SK-N-SH (cell line): ENCODE measurements around the gene SERPINA1. TPM values are rescaled to one million over a fixed set of nuclear protein-coding genes. Genes with fewer than 3 reads are reported as not detected.

Experiments
- CTCF ChIA-PET: fragments of 300-600, 350-600 bp; formaldehyde crosslinking; extraction: SDS; loops from one replicate; lab custom pipeline; 2021; lab: Yijun Ruan, JAX
- POLR2A ChIA-PET: fragments of 350-600 bp; sonication (Branson Sonifier 250); formaldehyde crosslinking; extraction: SDS; loops from one replicate; lab custom pipeline; 2020; ENCODE audit warnings: antibody characterized with exemption, inconsistent platforms; lab: Yijun Ruan, JAX
- DNase-seq: peaks from one replicate; pipeline ENCODE4 v3.0.0; 2012
- H2AFZ ChIP-seq: fragments of 200-600 bp; sonication (generic); 2 replicates; pipeline ENCODE4 v1.8.1; 2016; ENCODE audit warnings: antibody characterized with exemption, mild to moderate bottlenecking, low read depth
- H3F3A ChIP-seq: fragments of 200-600 bp; sonication (generic); replicated peaks from 2 replicates; pipeline ENCODE3; 2016; ENCODE audit warnings: antibody characterized with exemption, mild to moderate bottlenecking; ENCODE audit not compliant: insufficient read depth
- H3K27ac ChIP-seq, 2 experiments: fragments of 200-500 bp in 1 of 2; fragments of 200-600 bp in 1 of 2; sonication (Bioruptor generic) in 1 of 2; sonication (generic), shearing (Covaris generic) in 1 of 2; 2 replicates each; pipeline versions ENCODE4 v1.5.1 to v1.6.1; 2014 to 2016; ENCODE audit warnings: low read depth in 2 of 2, inconsistent platforms in 1 of 2, low read length in 1 of 2, mild to moderate bottlenecking in 1 of 2, mixed read lengths in 1 of 2
- H3K27me3 ChIP-seq: fragments of 200-600 bp; sonication (generic), shearing (Covaris generic); 2 replicates; pipeline ENCODE4 v1.6.1; 2016; ENCODE audit warnings: mixed run types; ENCODE audit not compliant: insufficient read depth
- H3K36me3 ChIP-seq, 2 experiments: fragments of 200-500 bp in 1 of 2; fragments of 200-600 bp in 1 of 2; sonication (Bioruptor generic) in 1 of 2; sonication (generic) in 1 of 2; replicated peaks in 1 of 2; 2 replicates each; pipeline versions ENCODE3 to v1.5.1; 2014 to 2016; ENCODE audit warnings: low read length in 1 of 2, mild to moderate bottlenecking in 1 of 2; ENCODE audit not compliant: insufficient read depth in 2 of 2, control insufficient read depth in 1 of 2
- H3K4me1 ChIP-seq, 2 experiments: fragments of 200-500 bp in 1 of 2; fragments of 200-600 bp in 1 of 2; sonication (Bioruptor generic) in 1 of 2; sonication (generic), shearing (Covaris generic) in 1 of 2; 2 replicates each; pipeline versions ENCODE4 v1.5.1 to v1.6.1; 2014 to 2016; ENCODE audit warnings: low read depth in 1 of 2, low read length in 1 of 2, mixed run types in 1 of 2; ENCODE audit not compliant: insufficient read depth in 2 of 2, control insufficient read depth in 1 of 2
- H3K4me2 ChIP-seq: fragments of 200-600 bp; sonication (generic), shearing (Covaris generic); 2 replicates; pipeline ENCODE4 v1.6.1; 2017; ENCODE audit warnings: mixed run types
- H3K4me3 ChIP-seq, 2 experiments: fragments of 200-500 bp in 1 of 2; fragments of 200-600 bp in 1 of 2; sonication (Bioruptor generic) in 1 of 2; sonication (generic), shearing (Covaris generic) in 1 of 2; 2 replicates each; pipeline versions ENCODE4 v1.5.1 to v1.8.1; 2014 to 2016; ENCODE audit warnings: low read depth in 2 of 2, inconsistent platforms in 1 of 2, low read length in 1 of 2, mild to moderate bottlenecking in 1 of 2, mixed read lengths in 1 of 2, moderate library complexity in 1 of 2
- H3K79me2 ChIP-seq: fragments of 200-600 bp; sonication (generic); 2 replicates; pipeline ENCODE4 v1.8.1; 2017; ENCODE audit warnings: mild to moderate bottlenecking; ENCODE audit not compliant: insufficient read depth
- H3K9ac ChIP-seq: fragments of 200-600 bp; sonication (generic); 2 replicates; pipeline ENCODE4 v1.6.1; 2017; ENCODE audit warnings: mixed run types
- H3K9me2 ChIP-seq: fragments of 200-600 bp; sonication (generic); 2 replicates; pipeline ENCODE4 v1.6.1; 2017; ENCODE audit warnings: mixed run types
- H3K9me3 ChIP-seq: fragments of 200-600 bp; sonication (generic); 2 replicates; pipeline ENCODE4 v1.6.1; 2017; ENCODE audit warnings: mixed run types, mild to moderate bottlenecking, moderate library complexity
- H4K20me1 ChIP-seq: fragments of 200-600 bp; sonication (generic); 2 replicates; pipeline ENCODE4 v1.6.1; 2017; ENCODE audit warnings: mild to moderate bottlenecking, mixed run types; ENCODE audit not compliant: insufficient read depth
- CTCF ChIP-seq: fragments of 200-600 bp; sonication (generic); IDR thresholded peaks from 2 replicates; pipeline ENCODE4 v1.6.1; 2017; ENCODE audit warnings: antibody characterized with exemption, mild to moderate bottlenecking, moderate library complexity
- EP300 ChIP-seq, 2 experiments: IDR thresholded peaks; 2 replicates each; pipeline versions ENCODE4 v1.4.0 to v1.6.1; 2012; ENCODE audit warnings: borderline replicate concordance in 1 of 2, low read depth in 1 of 2, low read length in 1 of 2
- IRF3 ChIP-seq: fragments of 150-350 bp; IDR thresholded peaks from 2 replicates; pipeline ENCODE4 v1.6.1; 2016; ENCODE audit warnings: mild to moderate bottlenecking, low read depth, low read length
- SIN3A ChIP-seq: IDR thresholded peaks from 2 replicates; pipeline ENCODE4 v1.6.1; 2012; ENCODE audit warnings: low read depth, mild to moderate bottlenecking, low read length, moderate library complexity, borderline replicate concordance
- WGBS: methylation state at CpG from one replicate; pipeline ENCODE4 v1.1.6; 2017; ENCODE audit warnings: low lambda C conversion rate; 5-methylcytosine and 5-hydroxymethylcytosine counted together
- polyA plus RNA-seq, 3 experiments: library from polyadenylated mRNA; depleted of rRNA; stranded (reverse); fragments of >200 nt; gene quantifications; 2 replicates each; pipeline ENCODE4 v1.2.3, GENCODE V29; 2012
- TF ChIP-seq, protein P1 (sequence below): IDR thresholded peaks from 2 replicates; pipeline ENCODE4 v1.6.1; 2012; ENCODE audit warnings: mild to moderate bottlenecking, low read depth, low read length, moderate library complexity
- TF ChIP-seq, protein P2 (sequence below): fragments of 150-350 bp; IDR thresholded peaks from 2 replicates; pipeline ENCODE4 v1.6.1; 2017; ENCODE audit warnings: antibody characterized with exemption, low read length, low read depth, borderline replicate concordance

SERPINA1 gene
- polyA plus RNA-seq, 1 of the 3 experiments (the other 2 are of a cell fraction): 11.3 TPM

GRCh38 chr14:94373708-94374107 lies 14.7 kb downstream of the SERPINA1 start (continued):
- TF ChIP-seq, protein P1, sequence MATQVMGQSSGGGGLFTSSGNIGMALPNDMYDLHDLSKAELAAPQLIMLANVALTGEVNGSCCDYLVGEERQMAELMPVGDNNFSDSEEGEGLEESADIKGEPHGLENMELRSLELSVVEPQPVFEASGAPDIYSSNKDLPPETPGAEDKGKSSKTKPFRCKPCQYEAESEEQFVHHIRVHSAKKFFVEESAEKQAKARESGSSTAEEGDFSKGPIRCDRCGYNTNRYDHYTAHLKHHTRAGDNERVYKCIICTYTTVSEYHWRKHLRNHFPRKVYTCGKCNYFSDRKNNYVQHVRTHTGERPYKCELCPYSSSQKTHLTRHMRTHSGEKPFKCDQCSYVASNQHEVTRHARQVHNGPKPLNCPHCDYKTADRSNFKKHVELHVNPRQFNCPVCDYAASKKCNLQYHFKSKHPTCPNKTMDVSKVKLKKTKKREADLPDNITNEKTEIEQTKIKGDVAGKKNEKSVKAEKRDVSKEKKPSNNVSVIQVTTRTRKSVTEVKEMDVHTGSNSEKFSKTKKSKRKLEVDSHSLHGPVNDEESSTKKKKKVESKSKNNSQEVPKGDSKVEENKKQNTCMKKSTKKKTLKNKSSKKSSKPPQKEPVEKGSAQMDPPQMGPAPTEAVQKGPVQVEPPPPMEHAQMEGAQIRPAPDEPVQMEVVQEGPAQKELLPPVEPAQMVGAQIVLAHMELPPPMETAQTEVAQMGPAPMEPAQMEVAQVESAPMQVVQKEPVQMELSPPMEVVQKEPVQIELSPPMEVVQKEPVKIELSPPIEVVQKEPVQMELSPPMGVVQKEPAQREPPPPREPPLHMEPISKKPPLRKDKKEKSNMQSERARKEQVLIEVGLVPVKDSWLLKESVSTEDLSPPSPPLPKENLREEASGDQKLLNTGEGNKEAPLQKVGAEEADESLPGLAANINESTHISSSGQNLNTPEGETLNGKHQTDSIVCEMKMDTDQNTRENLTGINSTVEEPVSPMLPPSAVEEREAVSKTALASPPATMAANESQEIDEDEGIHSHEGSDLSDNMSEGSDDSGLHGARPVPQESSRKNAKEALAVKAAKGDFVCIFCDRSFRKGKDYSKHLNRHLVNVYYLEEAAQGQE: 0 out of 2 replicates have a peak, but pooled peaks have one; percentile 29
- TF ChIP-seq IRF3 (no peak), SIN3A (no peak)
- TF ChIP-seq, protein P2, sequence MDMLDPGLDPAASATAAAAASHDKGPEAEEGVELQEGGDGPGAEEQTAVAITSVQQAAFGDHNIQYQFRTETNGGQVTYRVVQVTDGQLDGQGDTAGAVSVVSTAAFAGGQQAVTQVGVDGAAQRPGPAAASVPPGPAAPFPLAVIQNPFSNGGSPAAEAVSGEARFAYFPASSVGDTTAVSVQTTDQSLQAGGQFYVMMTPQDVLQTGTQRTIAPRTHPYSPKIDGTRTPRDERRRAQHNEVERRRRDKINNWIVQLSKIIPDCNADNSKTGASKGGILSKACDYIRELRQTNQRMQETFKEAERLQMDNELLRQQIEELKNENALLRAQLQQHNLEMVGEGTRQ: no peak

- H2AFZ ChIP-seq: no peak overlapping the region
- no peaks in the 10 kb centered on the region for H3K9me3 ChIP-seq
- TF ChIP-seq CTCF (peak; percentile 39), EP300 (IDR thresholded peaks at IDR 0.05; ENCODE audit: borderline replicate concordance in 1 of 2, low read depth in 1 of 2, low read length in 1 of 2) (no peak)
- H3K27ac ChIP-seq: no peak overlapping the region
- H3K9me2 ChIP-seq: no peaks in the 10 kb centered on the region
- no peak for DNase-seq
- H3K9ac ChIP-seq: no peak overlapping the region
- ChIA-PET POLR2A (interaction anchor here (0.6 kb wide), 1 partner anchor 27 kb away, joined by 3 read pairs; no protein-coding TSS in a partner anchor), CTCF (interaction anchor here (1.6 kb wide), 1 partner anchor 13 kb away, joined by 4 read pairs; no protein-coding TSS in a partner anchor)
- peaks cover 12% of the 10 kb centered on the region for H3F3A ChIP-seq
- H4K20me1 ChIP-seq: no peaks in the 10 kb centered on the region
- H3K36me3 ChIP-seq: no peaks in the 10 kb centered on the region
- WGBS: 76% methylated on average over 10 of the region's 13 CpGs
- no peak overlapping the region for H3K4me3 ChIP-seq
- H3K79me2 ChIP-seq: no peaks in the 10 kb centered on the region
- H3K4me1 ChIP-seq: peaks cover 0 to 5% of the 10 kb centered on the region in 2 experiments; a peak in 1 of 4 replicates
- no peak overlapping the region for H3K4me2 ChIP-seq
- H3K27me3 ChIP-seq: no peaks in the 10 kb centered on the region
Observed at GRCh38 chr14:94372021-94372605, 16.3 kb downstream of the SERPINA1 start.
